GM19239 (cell line): ENCODE data around the gene RRP8.

Experiments
- DNase-seq: peaks from one replicate; pipeline ENCODE4 v3.0.0; 2011; ENCODE audit warnings: low spot score; ENCODE audit not compliant: insufficient read length
- FAIRE-seq: peaks from 2 replicates; lab custom pipeline; 2011; peaks lifted over from hg19 to GRCh38; lab: Jason Lieb, UNC

Gene RRP8

GRCh38 chr11:6633422-6634408 is 30.3 kb upstream of the RRP8 start:
- no peak for DNase-seq
- FAIRE-seq: no peak

GRCh38 chr11:6632116-6633073 is 29.0 kb upstream of the RRP8 start:
- FAIRE-seq: no peak
- DNase-seq: no peak

DNA sequence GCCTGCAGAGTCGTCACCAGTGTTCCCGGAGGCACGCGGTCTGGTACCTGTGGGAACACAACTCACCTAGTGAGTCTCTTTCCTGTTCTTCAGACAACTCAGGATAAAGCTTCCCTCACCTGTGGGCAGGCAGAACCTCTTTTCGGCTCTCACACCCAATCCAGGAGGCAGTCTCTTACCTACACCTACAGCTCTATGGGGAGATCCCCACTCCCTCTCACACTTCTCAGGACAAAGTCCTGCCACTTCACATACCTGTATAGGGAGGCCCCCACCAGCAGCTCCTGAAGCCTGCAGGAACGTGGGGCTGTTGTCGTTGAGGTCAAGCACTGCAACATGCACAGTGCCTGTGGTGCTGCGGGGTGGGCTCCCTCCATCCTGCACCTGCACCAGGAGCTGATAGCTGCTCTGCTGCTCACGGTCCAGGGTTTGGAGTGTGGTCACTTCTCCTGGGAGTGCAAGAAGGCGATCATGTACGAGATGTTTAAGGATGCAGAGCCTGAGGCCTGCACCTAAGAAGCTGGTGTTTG is 28.0 kb upstream of the RRP8 start:
- DNase-seq (no peak), FAIRE-seq (no peak)

DNA sequence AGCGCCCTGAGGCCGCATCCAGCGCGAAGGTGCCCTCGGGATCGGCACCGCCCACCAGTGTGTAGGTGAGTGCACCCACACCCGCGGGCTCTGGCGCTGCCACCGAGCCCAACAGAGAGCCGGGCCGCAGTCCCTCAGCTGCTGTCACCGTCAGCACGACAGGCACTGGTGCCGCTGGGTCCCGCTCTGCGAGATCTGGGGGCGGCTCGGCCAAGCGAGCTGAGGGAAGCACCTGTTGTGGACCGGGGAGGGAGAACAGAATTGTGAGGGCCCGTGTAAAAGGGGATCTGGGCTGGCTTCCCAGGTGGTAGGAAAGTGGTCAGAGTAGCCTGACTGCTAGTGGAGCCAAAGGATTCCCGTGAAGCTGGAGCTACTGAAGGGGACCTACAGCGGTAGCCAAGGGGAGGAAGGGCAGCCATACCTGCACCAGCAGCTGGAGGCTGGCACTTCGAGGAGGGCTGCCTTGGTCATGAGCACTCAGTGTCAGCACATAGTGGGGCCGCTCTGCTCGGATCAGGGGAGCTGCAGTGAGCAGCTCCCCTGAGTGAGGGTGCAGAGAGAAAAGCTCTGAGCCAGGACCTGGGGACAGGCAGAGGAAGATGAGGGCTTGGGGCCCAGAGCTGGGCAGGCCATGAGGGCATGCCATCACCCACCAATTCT is 27.3 kb upstream of the RRP8 start:
- FAIRE-seq (no peak), DNase-seq (no peak)

DNA sequence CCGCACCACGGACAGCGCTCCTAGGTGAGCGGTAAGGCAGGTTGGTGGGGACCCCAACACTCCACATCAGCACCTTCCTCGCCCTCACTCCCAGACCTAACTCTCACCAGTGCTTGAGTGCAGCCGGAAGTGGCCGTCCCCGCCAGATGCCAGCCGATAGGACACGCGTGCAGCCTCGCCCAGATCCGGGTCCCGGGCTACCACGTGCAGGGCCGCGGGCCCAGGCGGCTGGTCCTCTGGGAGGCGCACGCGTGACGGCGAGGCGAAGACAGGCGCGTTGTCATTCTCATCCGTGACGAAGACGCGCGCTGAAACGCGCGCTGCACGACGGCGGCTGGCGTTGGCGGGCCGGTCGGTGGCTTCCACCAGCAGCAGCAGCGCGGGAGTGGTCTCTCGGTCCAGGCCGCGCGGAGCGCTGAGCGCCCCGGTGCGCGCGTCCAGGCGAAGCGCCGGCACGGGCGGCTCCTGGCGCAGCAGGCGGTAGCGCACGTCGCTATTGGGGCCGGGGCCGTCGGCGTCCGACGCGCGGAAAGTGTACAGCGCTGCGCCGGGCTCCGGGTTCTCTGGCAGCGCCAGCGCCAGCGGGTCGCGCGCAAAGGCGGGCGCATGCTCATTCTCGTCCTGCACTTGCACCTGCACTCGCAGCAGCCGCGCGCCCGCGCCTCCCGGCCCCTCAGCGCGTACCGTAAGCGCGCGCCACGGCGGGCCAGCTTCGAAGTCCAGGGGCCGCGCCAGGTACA is 26.6 kb upstream of the RRP8 start:
- no peak for DNase-seq
- no peak for FAIRE-seq

DNA sequence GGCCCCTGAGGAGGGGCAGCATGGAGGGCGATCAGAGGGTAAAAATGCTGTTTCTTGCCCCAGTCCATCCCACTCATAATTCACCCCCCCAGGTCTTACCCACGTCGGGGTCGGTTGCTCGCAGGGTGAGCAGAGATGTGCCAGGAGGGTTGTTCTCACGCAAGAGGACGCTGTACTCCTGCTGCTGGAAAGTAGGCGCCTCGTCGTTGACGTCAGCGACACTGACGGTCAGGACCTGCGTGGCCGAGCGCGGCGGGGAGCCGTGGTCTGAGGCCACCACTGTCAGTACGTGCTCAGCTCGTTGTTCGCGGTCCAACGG is 26.1 kb upstream of the RRP8 start:
- DNase-seq (no peak), FAIRE-seq (no peak)

- DNase-seq (no peak), FAIRE-seq (no peak)
Measured at GRCh38 chr11:6628526-6628925, 25.1 kb upstream of the RRP8 start.

- peak; percentile 68 for FAIRE-seq
Measured at GRCh38 chr11:6627762-6628241, 24.4 kb upstream of the RRP8 start.

DNA sequence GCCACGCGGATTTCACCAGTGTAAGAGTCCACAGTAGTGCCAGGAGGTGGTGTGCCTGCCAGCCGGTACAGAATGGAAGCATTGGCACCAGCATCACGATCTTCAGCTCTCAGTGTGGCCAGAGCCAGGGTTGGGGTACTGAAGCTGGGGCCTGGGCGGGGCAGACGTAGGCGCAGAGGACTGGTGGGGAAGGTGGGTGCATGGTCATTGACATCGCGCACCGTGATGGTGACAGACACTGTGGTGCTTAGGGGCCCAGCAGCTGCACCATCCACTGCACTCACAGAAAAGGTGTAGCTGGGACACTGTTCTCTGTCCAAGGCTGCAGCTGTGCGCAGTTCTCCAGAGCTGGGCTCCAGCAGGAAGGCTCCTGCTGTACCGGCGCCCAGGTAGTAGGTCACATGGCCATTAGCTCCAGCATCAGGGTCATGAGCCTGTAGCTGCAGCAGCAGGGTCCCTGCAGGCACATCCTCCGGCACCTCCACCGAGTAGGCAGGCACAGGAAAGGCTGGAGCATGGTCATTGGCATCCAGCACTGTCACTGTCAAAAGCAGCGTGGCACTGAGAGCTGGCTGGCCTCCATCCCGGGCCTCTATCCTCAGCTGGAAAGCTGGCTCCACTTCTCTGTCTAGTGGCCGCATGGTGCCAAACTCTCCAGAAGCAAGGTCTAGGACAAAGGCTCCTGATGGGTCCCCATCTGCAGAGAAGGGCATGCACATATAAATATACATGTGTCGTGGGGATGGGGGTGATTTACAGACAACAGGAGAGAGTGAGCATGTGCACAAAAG is 23.8 kb upstream of the RRP8 start:
- FAIRE-seq (no peak), DNase-seq (no peak)

More at GRCh38 chr11:6627762-6628241, 24.4 kb upstream of the RRP8 start:
- DNase-seq: peak; percentile 71

DNA sequence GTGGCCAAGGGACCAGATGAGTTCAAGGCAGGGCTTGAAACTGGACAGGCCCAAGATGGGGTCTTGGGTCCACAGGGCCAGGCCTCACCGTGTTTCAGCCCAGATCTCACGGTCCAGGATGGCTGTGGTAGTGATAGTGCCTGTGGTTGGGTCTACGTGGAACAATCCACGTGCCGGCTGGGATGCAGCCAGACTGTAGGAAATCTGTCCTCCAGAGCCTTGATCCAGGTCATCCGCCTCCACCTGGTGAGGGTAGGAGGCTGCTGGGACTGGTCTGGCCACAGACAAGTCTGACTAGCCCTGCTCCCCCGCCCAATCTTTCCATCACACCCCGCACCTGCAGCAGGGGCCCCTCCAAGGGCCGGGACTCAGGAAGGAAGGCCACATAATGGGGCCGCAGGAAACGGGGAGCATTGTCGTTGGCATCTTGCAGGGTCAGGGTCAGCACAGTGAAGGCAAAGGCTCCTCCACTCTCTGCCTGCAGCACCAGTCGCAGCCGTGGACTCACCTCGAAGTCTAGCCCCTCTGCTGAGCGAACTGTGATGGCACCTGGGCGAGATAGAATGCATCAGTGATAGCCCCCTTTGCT is 22.5 kb upstream of the RRP8 start:
- FAIRE-seq (no peak), DNase-seq (no peak)

DNA sequence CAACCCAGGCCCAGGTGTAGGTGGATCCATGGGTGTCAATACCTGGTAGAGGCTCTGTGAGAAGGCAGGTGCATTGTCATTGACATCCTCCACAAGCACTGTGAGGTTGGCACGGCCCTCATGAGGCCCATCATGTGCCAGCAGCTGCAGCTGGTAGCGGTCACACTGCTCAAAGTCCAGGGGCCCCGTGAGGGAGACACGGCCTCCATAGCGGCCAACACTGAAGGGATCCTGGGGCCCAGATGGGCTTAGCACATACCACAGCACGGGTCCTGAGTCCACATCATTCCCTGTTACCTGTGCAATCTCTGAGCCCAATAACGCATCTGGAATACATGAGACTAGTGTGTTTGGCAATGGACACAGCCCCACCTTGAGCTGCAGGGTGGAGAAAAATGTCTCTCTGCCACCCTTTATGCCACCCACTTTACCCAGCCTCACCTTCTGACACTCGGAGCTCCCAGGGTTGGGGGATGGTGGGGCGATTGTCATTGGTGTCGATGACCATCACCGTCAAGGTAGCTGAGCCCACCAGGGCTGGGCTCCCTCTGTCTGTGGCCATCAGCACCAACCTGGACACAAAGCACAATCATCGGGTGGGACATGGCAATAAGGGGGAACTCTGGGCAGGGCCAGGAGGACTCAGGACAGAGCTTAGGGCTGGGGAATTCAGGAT is 21.9 kb upstream of the RRP8 start:
- DNase-seq (no peak), FAIRE-seq (no peak)

GRCh38 chr11:6623391-6624363 is 20.3 kb upstream of the RRP8 start:
- no peak for DNase-seq
- no peak for FAIRE-seq

GRCh38 chr11:6622261-6623171 is 19.1 kb upstream of the RRP8 start:
- no peak for DNase-seq

GRCh38 chr11:6621711-6622211 is 18.3 kb upstream of the RRP8 start:
- no peak for DNase-seq
- no peak for FAIRE-seq

More at GRCh38 chr11:6622261-6623171, 19.1 kb upstream of the RRP8 start:
- no peak for FAIRE-seq

DNA sequence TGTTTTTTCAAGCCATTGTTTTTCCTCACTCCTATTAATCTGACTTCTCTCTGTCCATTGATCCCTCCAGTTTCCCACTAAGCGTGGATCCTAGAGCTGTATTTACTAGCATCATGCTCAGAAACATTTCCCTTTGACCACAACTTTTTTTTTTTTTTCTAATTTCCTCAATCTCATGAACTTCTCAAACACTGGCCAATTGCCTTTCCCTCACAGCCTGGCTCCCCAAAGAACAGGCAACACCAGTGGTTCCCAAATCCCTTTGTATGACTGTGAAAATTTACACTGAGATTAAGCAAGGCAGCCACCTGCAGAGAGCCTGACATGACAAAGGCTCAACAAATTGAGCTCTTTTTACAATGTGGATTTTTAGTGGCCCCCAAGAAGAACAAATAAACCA is 17.2 kb upstream of the RRP8 start:
- FAIRE-seq (no peak), DNase-seq (no peak)
